Measurements from ENCODE around the gene ZNF655.

The ZNF655 gene

GRCh38 chr7:99554939-99555338 is 3.5 kb upstream of the ZNF655 start:
- Histone ChIP-seq H3K18ac (ENCODE audit: low read length) (no peak overlapping the region), H3K4ac (ENCODE audit: low read length) (no peak overlapping the region), H3K4me2 (ENCODE audit: insufficient read depth, low read length, poor library complexity, severe bottlenecking) (no peak overlapping the region), H3K9ac (ENCODE audit: low read depth, low read length, poor library complexity) (no peak overlapping the region), H2AFZ (ENCODE audit: low read length) (no peak overlapping the region), H3K27ac (replicated peaks; ENCODE audit: low read length) (no peak overlapping the region), H3K14ac (ENCODE audit: low read length) (no peak overlapping the region), H2AK5ac (ENCODE audit: low read depth, low read length) (no peak overlapping the region), H4K8ac (ENCODE audit: low read depth, low read length) (no peak overlapping the region), H3K23ac (ENCODE audit: low read depth, low read length, poor library complexity) (no peak overlapping the region), H3K36me3 (replicated peaks in 1 of 2; ENCODE audit: control insufficient read depth in 2 of 2, insufficient read depth in 2 of 2, low read length in 2 of 2) (peaks cover 11 to 37% of the 10 kb centered on the region in 2 donors), H2BK15ac (ENCODE audit: low read length) (no peak overlapping the region), H3K4me1 (ENCODE audit: control insufficient read depth in 2 of 2, insufficient read depth in 1 of 2, low read depth in 1 of 2, low read length in 2 of 2) (peaks cover 6 to 8% of the 10 kb centered on the region in 2 donors), H2BK120ac (ENCODE audit: low read depth, low read length) (no peak overlapping the region), H4K91ac (ENCODE audit: low read depth, low read length, poor library complexity) (no peak overlapping the region), H2BK5ac (ENCODE audit: low read length) (no peak overlapping the region), H3K4me3 (ENCODE audit: low read length in 2 of 2) (no peak overlapping the region), H3K79me1 (ENCODE audit: low read depth, low read length) (peaks cover 13% of the 10 kb centered on the region), H2BK12ac (ENCODE audit: low read length) (no peak overlapping the region), H3K9me3 (replicated peaks in 1 of 2; ENCODE audit: control insufficient read depth in 2 of 2, insufficient read depth in 1 of 2, low read depth in 1 of 2, low read length in 2 of 2) (peaks cover 4% of the 10 kb centered on the region in 2 donors), H3K27me3 (ENCODE audit: control insufficient read depth in 3 of 3, insufficient read depth in 3 of 3, low read depth in 1 of 3, low read length in 3 of 3) (no peaks in the 10 kb centered on the region)
- WGBS, 2 donors (ENCODE audit: extremely low coverage in 2 of 2, insufficient read length in 2 of 2, insufficient replicate concordance in 1 of 2): no CpG with 5 or more reads among the region's 2 CpGs
- DNase-seq (ENCODE audit: low spot score): no peak

- no peak overlapping the region for H2BK15ac ChIP-seq (ENCODE audit: low read length)
- H4K8ac ChIP-seq (ENCODE audit: low read depth, low read length): no peak overlapping the region
- H3K4me2 ChIP-seq (ENCODE audit: insufficient read depth, low read length, poor library complexity, severe bottlenecking): no peak overlapping the region
- H3K14ac ChIP-seq (ENCODE audit: low read length): no peak overlapping the region
- no peak overlapping the region for H3K4ac ChIP-seq (ENCODE audit: low read length)
- peaks cover 6% of the 10 kb centered on the region in 2 donors for H3K4me1 ChIP-seq (ENCODE audit: control insufficient read depth in 2 of 2, insufficient read depth in 1 of 2, low read depth in 1 of 2, low read length in 2 of 2)
- H3K4me3 ChIP-seq (ENCODE audit: low read length in 2 of 2): peak overlapping the region in 1 of 2 donors; percentile 99
- no peak overlapping the region for H3K27ac ChIP-seq (replicated peaks; ENCODE audit: low read length)
- H2BK120ac ChIP-seq (ENCODE audit: low read depth, low read length): no peak overlapping the region
- H3K18ac ChIP-seq (ENCODE audit: low read length): no peak overlapping the region
- H3K79me1 ChIP-seq (ENCODE audit: low read depth, low read length): peaks cover 10% of the 10 kb centered on the region
- no peaks in the 10 kb centered on the region for H3K9me3 ChIP-seq (replicated peaks in 1 of 2; ENCODE audit: control insufficient read depth in 2 of 2, insufficient read depth in 1 of 2, low read depth in 1 of 2, low read length in 2 of 2)
- H3K36me3 ChIP-seq (replicated peaks in 1 of 2; ENCODE audit: control insufficient read depth in 2 of 2, insufficient read depth in 2 of 2, low read length in 2 of 2): peaks cover 29 to 60% of the 10 kb centered on the region in 2 donors
- H2AFZ ChIP-seq (ENCODE audit: low read length): no peak overlapping the region
- no peak overlapping the region for H2AK5ac ChIP-seq (ENCODE audit: low read depth, low read length)
- WGBS, 2 donors (ENCODE audit: extremely low coverage in 2 of 2, insufficient read length in 2 of 2, insufficient replicate concordance in 1 of 2): no CpG with 5 or more reads among the region's 4 CpGs
- H3K27me3 ChIP-seq (ENCODE audit: control insufficient read depth in 3 of 3, insufficient read depth in 3 of 3, low read depth in 1 of 3, low read length in 3 of 3): no peaks in the 10 kb centered on the region
- H2BK5ac ChIP-seq (ENCODE audit: low read length): no peak overlapping the region
- H4K91ac ChIP-seq (ENCODE audit: low read depth, low read length, poor library complexity): no peak overlapping the region
- DNase-seq (ENCODE audit: low spot score): no peak
- no peak overlapping the region for H2BK12ac ChIP-seq (ENCODE audit: low read length)
- H3K9ac ChIP-seq (ENCODE audit: low read depth, low read length, poor library complexity): peak overlapping the region; percentile 50
- no peak overlapping the region for H3K23ac ChIP-seq (ENCODE audit: low read depth, low read length, poor library complexity)
Observed at GRCh38 chr7:99557196-99557607, 1.2 kb upstream of the ZNF655 start.

GRCh38 chr7:99557940-99558305 is 519 bp upstream of the ZNF655 start:
- Histone ChIP-seq H4K91ac (ENCODE audit: low read depth, low read length, poor library complexity) (peak overlapping the region; percentile 97), H3K4me3 (ENCODE audit: low read length in 2 of 2) (peak overlapping the region; percentile 89 to 99), H2BK5ac (ENCODE audit: low read length) (peak overlapping the region; percentile 88), H3K9ac (ENCODE audit: low read depth, low read length, poor library complexity) (peak overlapping the region; percentile 100), H4K8ac (ENCODE audit: low read depth, low read length) (peak overlapping the region; percentile 98), H3K23ac (ENCODE audit: low read depth, low read length, poor library complexity) (peak overlapping the region; percentile 90), H2BK120ac (ENCODE audit: low read depth, low read length) (no peak overlapping the region), H2AK5ac (ENCODE audit: low read depth, low read length) (peak overlapping the region; percentile 96), H3K14ac (ENCODE audit: low read length) (peak overlapping the region; percentile 86), H3K79me1 (ENCODE audit: low read depth, low read length) (peaks cover 12% of the 10 kb centered on the region), H3K27ac (replicated peaks; ENCODE audit: low read length) (peak overlapping the region; percentile 77), H3K27me3 (ENCODE audit: control insufficient read depth in 3 of 3, insufficient read depth in 3 of 3, low read depth in 1 of 3, low read length in 3 of 3) (no peaks in the 10 kb centered on the region), H3K9me3 (replicated peaks in 1 of 2; ENCODE audit: control insufficient read depth in 2 of 2, insufficient read depth in 1 of 2, low read depth in 1 of 2, low read length in 2 of 2) (no peaks in the 10 kb centered on the region), H3K4me1 (ENCODE audit: control insufficient read depth in 2 of 2, insufficient read depth in 1 of 2, low read depth in 1 of 2, low read length in 2 of 2) (peaks cover 6% of the 10 kb centered on the region in 2 donors), H3K4me2 (ENCODE audit: insufficient read depth, low read length, poor library complexity, severe bottlenecking) (peak overlapping the region; percentile 85), H3K36me3 (replicated peaks in 1 of 2; ENCODE audit: control insufficient read depth in 2 of 2, insufficient read depth in 2 of 2, low read length in 2 of 2) (peaks cover 31 to 67% of the 10 kb centered on the region in 2 donors), H2AFZ (ENCODE audit: low read length) (peak overlapping the region; percentile 90), H2BK12ac (ENCODE audit: low read length) (no peak overlapping the region), H3K4ac (ENCODE audit: low read length) (peak overlapping the region; percentile 91), H2BK15ac (ENCODE audit: low read length) (no peak overlapping the region), H3K18ac (ENCODE audit: low read length) (peak overlapping the region; percentile 99)
- DNase-seq (ENCODE audit: low spot score): no peak
- WGBS, 2 donors (ENCODE audit: extremely low coverage in 2 of 2, insufficient read length in 2 of 2, insufficient replicate concordance in 1 of 2): no CpG with 5 or more reads among the region's 17 CpGs

GRCh38 chr7:99559175-99559915 is 903 bp downstream of the ZNF655 start:
- H3K14ac ChIP-seq (ENCODE audit: low read length): no peak overlapping the region
- H3K27me3 ChIP-seq (ENCODE audit: control insufficient read depth in 3 of 3, insufficient read depth in 3 of 3, low read depth in 1 of 3, low read length in 3 of 3): no peaks in the 10 kb centered on the region
- no peaks in the 10 kb centered on the region for H3K9me3 ChIP-seq (replicated peaks in 1 of 2; ENCODE audit: control insufficient read depth in 2 of 2, insufficient read depth in 1 of 2, low read depth in 1 of 2, low read length in 2 of 2)
- H3K18ac ChIP-seq (ENCODE audit: low read length): peak overlapping the region; percentile 92
- no peak overlapping the region for H4K91ac ChIP-seq (ENCODE audit: low read depth, low read length, poor library complexity)
- H3K4me2 ChIP-seq (ENCODE audit: insufficient read depth, low read length, poor library complexity, severe bottlenecking): peak overlapping the region; percentile 69
- peak overlapping the region; percentile 89 to 99 for H3K4me3 ChIP-seq (ENCODE audit: low read length in 2 of 2)
- H2BK120ac ChIP-seq (ENCODE audit: low read depth, low read length): peak overlapping the region; percentile 82
- peak overlapping the region; percentile 75 for H3K27ac ChIP-seq (replicated peaks; ENCODE audit: low read length)
- no peak overlapping the region for H4K8ac ChIP-seq (ENCODE audit: low read depth, low read length)
- no CpG with 5 or more reads among the region's 31 CpGs for WGBS, 2 donors (ENCODE audit: extremely low coverage in 2 of 2, insufficient read length in 2 of 2, insufficient replicate concordance in 1 of 2)
- H2AK5ac ChIP-seq (ENCODE audit: low read depth, low read length): peak overlapping the region; percentile 61
- H2BK12ac ChIP-seq (ENCODE audit: low read length): no peak overlapping the region
- H3K4ac ChIP-seq (ENCODE audit: low read length): no peak overlapping the region
- DNase-seq (ENCODE audit: low spot score): no peak
- H3K23ac ChIP-seq (ENCODE audit: low read depth, low read length, poor library complexity): peak overlapping the region; percentile 90
- H2BK15ac ChIP-seq (ENCODE audit: low read length): no peak overlapping the region
- peak overlapping the region; percentile 67 for H2BK5ac ChIP-seq (ENCODE audit: low read length)
- H3K9ac ChIP-seq (ENCODE audit: low read depth, low read length, poor library complexity): peak overlapping the region; percentile 99
- H3K36me3 ChIP-seq (replicated peaks in 1 of 2; ENCODE audit: control insufficient read depth in 2 of 2, insufficient read depth in 2 of 2, low read length in 2 of 2): peaks cover 33 to 70% of the 10 kb centered on the region in 2 donors
- H3K79me1 ChIP-seq (ENCODE audit: low read depth, low read length): peaks cover 13% of the 10 kb centered on the region
- H2AFZ ChIP-seq (ENCODE audit: low read length): peak overlapping the region; percentile 90
- H3K4me1 ChIP-seq (ENCODE audit: control insufficient read depth in 2 of 2, insufficient read depth in 1 of 2, low read depth in 1 of 2, low read length in 2 of 2): peaks cover 6% of the 10 kb centered on the region in 2 donors

All from neuronal stem cell (in vitro differentiated cells).